HG03575 (cell line): ENCODE data around the gene ADD1.
"Not testable (repeated sequence)": the region's sequence is repeated elsewhere in the genome, so short reads cannot be mapped to it uniquely, and the experiment has no call there.

Experiments used
- ATAC-seq: cut with Tn5 transposase; IDR thresholded peaks from one replicate; pipeline ENCODE4 v1.9.1; 2021; ENCODE audit not compliant: unreplicated experiment, insufficient number of reproducible peaks, low FRiP score; ENCODE audit errors: extremely low read depth

The ADD1 gene

DNA sequence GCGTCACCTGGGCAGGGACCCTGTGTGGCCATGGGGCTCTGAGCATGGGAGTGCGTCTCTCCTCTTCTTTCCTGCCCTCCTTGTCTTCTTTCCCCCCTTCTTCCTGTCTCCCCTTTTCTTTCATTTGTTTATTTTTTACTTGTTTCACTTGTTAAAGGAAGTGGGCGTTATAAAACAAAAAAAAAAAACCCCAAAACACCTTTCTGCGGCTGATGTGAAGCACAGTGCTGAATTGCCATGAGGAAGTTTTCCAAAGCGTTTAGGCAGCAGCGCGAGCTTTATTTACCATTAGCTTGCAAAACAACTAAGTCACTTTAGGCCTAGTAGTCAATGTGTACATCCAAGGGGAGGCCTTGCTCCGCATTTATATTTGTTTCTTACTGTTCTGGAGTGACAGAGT, 62.6 kb downstream of the ADD1 start:
- ATAC-seq, result no peak

DNA sequence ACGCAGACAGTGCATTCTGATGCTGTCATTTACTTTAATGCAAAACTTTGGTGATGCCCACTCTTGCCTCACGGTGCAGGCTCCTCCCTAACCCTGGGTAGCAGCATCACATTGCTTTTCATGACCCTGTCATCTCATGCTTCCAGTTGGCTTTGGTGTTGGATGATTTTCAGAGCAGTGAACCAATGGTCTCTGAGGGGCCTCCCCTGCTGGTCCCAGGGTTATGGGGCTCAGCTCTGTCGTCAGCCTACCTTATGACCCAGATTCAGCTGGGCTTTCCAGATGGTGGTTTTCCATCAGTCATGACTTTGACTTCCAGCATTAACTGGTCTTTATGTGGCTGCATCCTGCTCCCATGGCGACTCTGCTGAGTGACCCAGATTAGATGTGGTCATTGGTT, 63.6 kb downstream of the ADD1 start:
- no peak for ATAC-seq

DNA sequence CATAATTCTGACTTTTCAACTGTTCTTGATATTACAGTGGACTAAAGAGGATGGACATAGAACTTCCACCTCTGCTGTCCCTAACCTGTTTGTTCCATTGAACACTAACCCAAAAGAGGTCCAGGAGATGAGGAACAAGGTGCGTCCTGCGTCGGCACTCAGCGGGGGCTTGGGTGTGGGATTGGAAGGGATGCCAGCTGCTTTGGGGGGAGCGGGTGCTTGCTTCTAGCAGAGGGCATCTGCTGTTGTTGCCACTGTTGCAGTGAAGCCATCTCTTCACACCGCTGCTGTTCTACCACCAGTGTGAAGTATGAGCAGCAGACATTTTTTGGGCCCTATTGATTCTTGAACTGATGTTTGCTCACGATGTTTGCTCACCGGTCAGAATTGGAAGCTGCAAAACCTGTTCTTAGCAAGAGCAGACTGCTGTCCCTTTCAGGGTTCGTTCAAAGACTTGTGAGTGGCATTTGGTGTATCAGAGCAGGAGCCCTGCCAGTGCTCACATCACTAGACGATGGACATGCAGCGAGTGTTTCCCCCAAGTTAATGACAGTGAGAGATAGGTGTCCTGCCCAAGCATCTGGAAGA, 64.2 kb downstream of the ADD1 start:
- ATAC-seq, result no peak

DNA sequence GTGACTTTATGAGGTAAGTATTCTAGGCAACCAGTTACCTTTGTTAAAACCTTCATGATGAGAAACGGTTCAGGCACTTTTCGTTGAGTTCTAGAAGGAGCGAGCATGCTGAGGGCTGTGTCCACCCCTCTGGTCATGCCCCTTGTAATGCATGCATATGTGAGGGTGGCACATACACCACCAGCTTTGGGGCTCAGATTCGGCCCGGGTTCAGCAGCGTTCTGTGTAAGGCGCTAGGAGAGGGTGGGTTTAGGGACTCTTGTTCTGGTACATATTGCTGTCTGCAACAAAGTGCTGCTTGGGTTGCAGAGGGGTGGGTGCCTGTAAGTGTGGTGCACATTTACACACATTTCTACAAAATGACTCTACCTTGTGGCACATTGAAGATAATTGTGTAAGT, 65.0 kb downstream of the ADD1 start:
- no peak for ATAC-seq

DNA sequence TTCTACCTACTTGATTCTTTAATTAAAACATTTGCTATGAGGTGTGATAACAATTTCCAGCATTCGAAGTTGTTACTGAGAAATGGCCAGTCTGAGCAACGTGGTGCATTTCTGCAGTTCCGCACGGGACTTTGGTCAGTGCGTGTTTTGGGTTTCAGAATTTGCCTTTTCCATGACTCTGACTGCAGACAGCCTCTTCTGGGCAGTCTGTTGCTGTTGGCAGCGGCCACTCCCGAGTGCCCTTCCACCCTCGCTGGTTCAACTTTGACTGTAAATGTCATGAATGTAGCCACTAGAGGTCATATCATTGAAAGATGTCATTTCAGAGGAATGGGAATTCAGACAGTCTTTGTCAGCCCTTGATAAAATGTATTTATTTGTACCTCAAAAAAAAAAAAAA, 65.9 kb downstream of the ADD1 start:
- no peak for ATAC-seq

DNA sequence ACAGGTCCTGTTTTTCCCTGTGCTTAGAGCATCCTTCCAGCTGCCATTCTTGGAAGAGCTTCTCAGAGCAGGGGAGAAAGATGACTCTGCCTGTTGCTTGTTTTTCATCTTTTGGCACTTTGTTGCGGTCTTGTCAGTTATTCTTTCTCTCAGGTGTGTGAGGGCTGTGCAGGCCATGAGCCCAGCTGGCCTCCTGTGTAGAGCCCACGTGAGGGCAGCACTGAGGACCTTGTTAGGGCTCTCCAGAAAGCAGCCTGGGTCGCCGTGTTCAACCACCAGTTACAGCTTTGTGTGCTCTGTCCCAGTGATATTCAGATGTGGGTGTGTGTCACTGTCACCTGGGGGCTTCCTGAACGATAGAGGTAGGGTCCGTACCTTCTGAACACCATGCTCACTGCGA, 66.8 kb downstream of the ADD1 start:
- no peak for ATAC-seq

DNA sequence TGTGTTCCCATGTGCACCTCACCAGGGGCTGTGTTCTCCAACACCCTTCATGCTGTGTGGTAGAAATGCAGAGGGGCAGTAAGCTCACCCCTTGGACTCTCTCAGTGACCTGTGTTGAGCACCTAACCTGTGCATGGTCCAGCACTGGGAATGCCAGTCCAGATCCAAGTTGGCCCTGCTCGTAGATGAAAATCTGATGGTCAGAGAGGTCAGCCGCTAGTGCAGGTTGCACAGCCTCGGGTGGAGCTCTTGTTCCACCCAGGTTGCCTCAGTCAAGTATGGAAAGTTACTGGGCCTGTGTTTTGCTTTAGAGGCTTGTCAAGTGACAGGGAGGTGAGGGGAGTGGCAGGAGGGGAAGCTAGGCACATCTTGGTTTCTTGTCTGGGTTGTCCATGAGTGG, 68.2 kb downstream of the ADD1 start:
- ATAC-seq, result no peak

DNA sequence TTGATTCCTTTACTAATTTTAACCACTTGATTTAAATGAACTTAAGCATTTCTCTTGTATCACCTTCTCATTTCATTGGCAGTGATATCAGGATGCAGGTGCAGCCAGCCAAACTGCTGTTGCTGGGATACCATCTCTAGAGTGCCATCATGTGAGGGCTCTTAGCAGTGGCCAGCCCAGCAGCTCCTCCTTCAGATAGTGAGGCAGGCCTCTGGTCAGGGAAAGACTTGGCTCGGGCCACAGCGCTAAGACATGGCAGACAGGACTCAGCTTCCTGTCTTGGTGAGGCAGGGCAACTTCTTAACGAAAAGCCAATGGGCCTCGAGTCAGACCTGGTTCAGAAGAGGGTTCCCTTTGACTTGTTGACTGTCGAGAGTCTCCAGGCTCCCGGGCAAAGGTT, 69.5 kb downstream of the ADD1 start:
- no peak for ATAC-seq

DNA sequence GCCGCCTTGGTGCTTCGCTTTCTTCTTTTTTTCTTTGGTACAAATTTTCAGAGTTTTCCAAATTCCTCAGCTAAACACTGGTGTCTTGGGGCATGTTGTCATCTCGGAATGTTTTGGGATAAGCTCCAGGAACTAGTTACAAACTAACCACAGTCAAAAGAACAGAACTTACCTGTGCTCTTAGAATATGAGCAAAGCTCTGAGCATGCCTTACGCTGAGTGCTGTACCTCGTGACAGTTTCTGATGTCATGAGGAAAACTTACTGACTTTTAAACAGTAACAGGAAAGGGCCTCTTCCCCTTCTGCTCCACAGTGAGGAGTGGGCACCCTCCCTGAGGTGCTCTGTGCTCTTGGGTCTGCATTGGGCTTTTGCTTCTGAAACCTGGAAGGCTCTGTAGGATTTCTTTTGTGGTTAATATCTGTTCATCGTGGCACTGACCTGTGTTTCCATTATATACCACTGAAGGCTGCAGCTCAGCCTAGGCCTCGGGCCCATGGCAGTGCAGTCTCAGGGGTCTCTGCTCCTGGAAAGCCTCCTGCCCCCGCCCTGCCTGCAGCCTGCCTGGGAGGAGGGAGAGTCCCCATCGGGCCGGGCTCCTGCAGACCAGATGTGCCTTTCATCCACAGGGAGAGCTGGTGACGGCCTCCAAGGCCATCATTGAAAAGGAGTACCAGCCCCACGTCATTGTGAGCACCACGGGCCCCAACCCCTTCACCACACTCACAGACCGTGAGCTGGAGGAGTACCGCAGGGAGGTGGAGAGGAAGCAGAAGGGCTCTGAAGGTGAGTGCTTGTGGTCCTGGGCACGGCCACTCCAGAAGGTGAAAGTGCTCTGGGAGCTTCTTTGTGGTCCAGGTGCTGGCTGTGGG, 70.8 kb downstream of the ADD1 start:
- no peak for ATAC-seq

DNA sequence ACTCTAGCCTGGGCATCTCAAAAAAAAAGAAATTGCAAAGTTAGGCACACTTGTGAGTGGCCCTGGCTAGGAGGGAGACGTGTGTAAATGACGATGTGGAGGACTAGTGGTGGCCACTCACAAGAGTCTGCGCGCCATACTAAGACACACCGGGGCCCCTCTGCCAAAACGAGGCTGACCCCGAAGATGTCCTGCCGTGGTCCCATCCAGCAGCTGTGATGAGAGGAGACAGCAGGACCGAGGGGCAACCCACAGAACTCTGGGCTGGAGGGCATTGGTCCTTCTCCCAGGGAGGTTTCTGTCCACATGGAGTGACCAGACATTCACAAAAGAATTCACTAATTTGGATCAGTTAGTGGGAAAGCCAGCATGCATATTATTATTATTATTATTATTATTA, 72.1 kb downstream of the ADD1 start:
- ATAC-seq, result no peak

DNA sequence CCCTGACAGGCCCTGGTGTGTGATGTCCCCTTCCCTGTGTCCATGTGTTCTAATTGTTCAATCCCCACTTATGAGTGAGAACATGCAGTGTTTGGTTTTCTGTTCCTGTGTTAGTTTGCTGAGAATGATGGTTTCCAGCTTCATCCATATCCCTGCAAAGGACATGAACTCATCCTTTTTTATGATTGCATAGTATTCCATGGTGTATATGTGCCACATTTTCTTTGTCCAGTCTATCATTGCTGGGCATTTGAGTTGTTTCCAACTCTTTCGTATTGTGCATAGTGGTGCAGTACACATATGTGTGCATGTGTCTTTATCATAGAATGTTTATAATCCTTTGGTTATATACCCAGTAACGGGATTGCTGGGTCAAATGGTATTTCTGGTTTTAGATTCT, 73.1 kb downstream of the ADD1 start:
- ATAC-seq, result not testable (repeated sequence)

DNA sequence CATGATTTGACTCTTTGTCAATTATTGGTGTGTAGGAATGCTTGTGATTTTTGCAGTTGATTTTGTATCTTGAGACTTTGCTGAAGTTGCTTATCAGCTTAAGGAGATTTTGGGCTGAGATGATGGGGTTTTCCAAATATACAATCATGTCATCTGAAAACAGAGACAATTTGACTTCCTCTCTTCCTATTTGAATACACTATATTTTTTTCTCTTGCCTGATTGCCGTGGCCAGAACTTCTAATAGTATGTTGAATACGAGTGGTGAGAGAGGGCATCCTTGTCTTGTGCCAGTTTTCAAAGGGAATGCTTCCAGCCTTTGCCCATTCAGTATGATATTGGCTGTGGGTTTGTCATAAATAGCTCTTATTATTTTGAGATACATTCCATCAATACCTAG, 74.7 kb downstream of the ADD1 start:
- ATAC-seq, result not testable (repeated sequence)

DNA sequence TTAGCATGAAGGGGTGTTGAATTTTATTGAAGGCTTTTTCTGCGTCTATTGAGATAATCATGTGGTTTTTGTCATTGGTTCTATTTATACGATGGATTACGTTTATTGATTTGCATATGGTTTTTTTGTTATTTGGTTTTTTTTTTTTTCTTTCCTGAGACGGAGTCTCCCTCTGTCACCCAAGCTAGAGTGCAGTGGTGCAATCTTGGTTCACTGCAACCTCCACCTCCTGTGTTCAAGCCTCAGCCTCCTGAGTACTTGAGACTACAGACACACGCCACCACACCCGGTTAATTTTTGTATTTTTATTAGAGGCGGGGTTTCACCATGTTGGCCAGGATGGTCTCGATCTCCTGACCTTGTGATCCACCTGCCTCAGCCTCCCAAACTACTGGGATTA, 75.1 kb downstream of the ADD1 start:
- not testable (repeated sequence) for ATAC-seq

DNA sequence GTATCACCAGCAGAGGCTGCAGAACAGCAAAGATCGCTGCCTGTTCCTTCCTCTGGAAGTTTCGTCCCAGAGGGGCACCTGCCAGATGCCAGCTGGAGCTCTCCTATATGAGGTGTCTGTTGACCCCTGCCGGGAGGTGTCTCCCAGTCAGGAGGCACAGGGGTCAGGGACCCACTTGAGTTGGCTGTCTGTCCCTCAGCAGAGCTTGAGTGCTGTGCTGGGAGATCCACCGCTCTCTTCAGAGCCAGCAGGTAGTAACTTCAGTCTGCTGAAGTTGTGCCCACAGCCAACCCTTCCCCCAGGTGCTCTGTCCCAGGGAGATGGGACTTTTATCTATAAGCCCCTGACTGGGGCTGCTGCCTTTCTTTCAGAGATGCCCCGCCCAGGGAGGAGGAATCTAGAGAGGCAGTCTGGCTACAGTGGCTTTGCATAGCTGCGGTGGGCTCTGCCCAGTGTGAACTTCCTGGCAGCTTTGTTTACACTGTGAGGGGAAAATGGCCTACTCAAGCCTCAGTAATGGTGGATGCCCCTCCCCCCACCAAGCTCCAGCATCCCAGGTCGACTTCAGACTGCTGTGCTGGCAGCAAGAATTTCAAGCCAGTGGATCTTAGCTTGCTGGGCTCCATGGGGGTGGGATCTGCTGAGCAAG, 78.9 kb downstream of the ADD1 start:
- not testable (repeated sequence) for ATAC-seq

DNA sequence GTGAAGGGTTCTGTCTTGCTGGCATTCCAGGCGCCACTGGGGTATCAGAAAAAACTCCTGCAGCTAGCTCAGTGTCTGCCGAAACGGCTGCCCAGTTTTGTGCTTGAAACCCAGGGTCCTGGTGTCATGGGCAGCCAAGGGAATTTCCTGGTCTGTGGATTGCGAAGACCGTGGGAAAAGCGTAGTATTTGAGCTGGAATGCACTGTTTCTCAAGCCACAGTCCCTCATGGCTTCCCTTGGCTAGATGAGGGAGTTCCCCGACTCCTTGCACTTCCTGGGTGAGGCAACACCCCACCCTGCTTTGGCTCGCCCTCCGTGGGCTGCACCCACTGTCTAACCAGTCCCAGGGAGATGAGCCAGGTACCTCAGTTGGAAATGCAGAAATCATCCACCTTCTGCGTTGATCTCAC, 79.5 kb downstream of the ADD1 start:
- no peak for ATAC-seq

DNA sequence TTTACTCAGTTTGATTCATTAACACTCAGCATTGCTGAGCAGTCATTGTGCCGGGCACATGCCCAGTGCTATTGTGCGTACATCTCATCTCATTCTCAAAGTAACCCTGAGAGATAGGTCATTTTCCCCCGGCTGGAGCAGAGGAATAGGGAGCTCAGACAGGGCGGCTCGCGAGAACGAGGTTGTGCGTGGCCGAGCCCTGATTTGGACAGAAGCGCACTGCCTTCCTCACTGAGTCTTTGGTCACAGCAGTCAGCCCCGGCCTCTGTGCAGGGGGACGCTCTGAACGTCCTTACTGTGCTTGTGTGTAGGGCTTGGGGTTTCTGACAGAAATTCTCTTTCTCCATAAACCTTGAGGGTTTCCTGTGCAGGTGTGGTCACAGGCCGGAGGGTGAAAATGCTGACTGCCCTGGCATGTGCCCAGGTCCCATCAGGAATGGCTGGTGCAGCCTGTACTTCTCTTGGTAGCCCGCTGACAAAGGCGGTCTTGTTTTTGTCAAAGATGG, 80.1 kb downstream of the ADD1 start:
- no peak for ATAC-seq

DNA sequence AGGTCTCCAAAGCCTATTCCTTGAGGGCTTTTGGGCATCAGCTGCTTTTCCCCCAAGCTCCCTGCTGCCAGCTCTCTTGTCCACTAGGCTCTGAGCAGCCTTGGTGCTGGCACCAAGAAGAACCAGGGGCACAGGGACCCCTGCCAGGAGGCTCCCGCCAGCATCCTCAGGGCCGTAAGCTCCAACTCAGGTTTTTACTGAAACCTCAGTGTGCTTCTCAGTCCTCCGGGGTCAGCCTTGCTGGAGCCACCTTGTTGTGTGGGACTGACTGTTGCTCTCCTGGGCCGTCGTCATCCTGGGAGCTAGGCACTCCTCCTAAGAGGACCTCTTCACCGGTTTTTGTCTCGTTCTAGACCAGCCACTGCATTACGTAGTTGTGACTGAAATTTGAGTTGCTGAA, 80.6 kb downstream of the ADD1 start:
- no peak for ATAC-seq

DNA sequence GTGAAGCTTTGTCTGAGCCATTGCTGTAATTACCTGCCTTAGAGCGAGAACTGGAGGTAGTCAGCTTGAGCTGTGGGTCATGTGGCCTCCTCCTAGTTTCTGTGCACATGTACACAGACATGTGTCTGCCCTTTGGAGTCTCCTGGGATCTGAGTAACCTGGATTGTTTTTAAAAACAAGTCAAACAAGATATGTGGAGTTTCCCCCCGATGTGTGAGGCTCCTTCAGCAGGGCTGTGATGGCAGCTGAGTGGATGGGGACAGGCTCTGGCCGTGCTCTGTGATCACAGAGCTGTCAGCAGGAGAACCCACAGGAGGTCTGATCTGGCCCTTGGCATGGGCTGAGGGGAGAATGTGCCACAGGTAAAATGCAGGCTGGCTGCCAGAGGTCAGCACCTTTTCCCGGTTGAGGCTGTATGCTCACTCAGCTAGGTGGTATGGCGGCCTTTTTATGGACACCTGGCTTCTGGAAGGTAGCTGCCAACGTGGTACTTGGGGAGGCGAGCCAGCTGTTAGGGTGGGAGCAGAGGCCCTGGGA, 81.2 kb downstream of the ADD1 start:
- ATAC-seq, result no peak

DNA sequence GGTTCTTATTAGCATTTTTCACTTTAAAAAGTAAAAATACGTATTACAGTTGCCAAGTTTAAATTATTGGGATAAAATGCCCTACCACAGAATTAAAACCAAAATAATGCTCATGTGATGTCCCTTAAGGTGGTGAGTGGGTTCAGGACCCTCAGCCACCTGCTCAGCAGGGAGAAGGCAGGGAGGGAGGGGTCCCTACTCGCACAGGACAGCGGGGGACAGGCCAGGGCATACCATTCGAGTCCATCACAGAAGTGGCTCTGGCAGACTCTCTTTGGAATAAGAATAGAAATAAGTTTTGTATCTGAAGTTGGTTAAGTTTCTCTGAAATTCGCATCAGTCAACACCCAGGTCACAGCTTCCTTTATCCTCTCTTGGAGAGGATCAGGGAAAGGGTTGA, 81.9 kb downstream of the ADD1 start:
- no peak for ATAC-seq
